SU-DHL-6 (cell line): ENCODE measurements around the gene FKBP11.

Experiments
- H2AFZ ChIP-seq: fragments of 200-600 bp; sonication (generic); 2 replicates; pipeline ENCODE4 v1.6.1; 2014; ENCODE audit warnings: low read depth, mild to moderate bottlenecking, moderate library complexity, mixed read lengths, antibody characterized with exemption, low read length; ENCODE audit not compliant: severe bottlenecking
- H3F3A ChIP-seq: fragments of 200-600 bp; shearing (Covaris generic); 2 replicates; pipeline ENCODE4 v1.6.0; 2016; ENCODE audit warnings: antibody characterized with exemption, mild to moderate bottlenecking; ENCODE audit not compliant: insufficient read depth
- H3K27ac ChIP-seq: fragments of 200-600 bp; sonication (generic); 2 replicates; pipeline ENCODE4 v1.5.1; 2016; ENCODE audit warnings: low read depth, mild to moderate bottlenecking, low read length, moderate library complexity, mixed read lengths
- H3K27me3 ChIP-seq: fragments of 200-600 bp; sonication (generic), shearing (Covaris generic); 2 replicates; pipeline ENCODE4 v1.6.0; 2014; ENCODE audit warnings: mild to moderate bottlenecking, low read length
- H3K36me3 ChIP-seq: fragments of 200-600 bp; sonication (generic); 2 replicates; pipeline ENCODE4 v1.6.1; 2014; ENCODE audit warnings: mild to moderate bottlenecking, low read length, mixed read lengths
- H3K4me2 ChIP-seq: fragments of 300-600, 200-600 bp; shearing (Covaris generic), sonication (generic); 2 replicates; pipeline ENCODE4 v1.6.0; 2014; ENCODE audit warnings: low read length, low read depth, mild to moderate bottlenecking; ENCODE audit not compliant: poor library complexity, severe bottlenecking
- H3K4me3 ChIP-seq: fragments of 200-600 bp; sonication (generic); 2 replicates; pipeline ENCODE4 v1.5.1; 2014; ENCODE audit warnings: antibody characterized with exemption, low read length, mild to moderate bottlenecking, mixed read lengths; ENCODE audit not compliant: insufficient read depth, poor library complexity, severe bottlenecking
- H3K79me2 ChIP-seq: fragments of 200-600 bp; sonication (generic); 2 replicates; pipeline ENCODE4 v1.6.1; 2014; ENCODE audit warnings: mild to moderate bottlenecking, low read length, moderate library complexity; ENCODE audit not compliant: insufficient read depth
- H3K9ac ChIP-seq: fragments of 200-600 bp; sonication (generic); 2 replicates; pipeline ENCODE4 v1.7.0; 2014; ENCODE audit warnings: mild to moderate bottlenecking, low read length
- H3K9me2 ChIP-seq: fragments of 200-600 bp; sonication (generic); replicated peaks from 2 replicates; pipeline ENCODE4 v1.6.1; 2014; ENCODE audit warnings: low read length; ENCODE audit not compliant: insufficient read depth
- H3K9me3 ChIP-seq: fragments of 200-600 bp; sonication (generic); 2 replicates; pipeline ENCODE4 v1.6.1; 2014; ENCODE audit warnings: low read length, mixed read lengths; ENCODE audit not compliant: insufficient read depth
- H4K20me1 ChIP-seq: fragments of 200-600 bp; sonication (generic); 2 replicates; pipeline ENCODE4 v1.6.1; 2014; ENCODE audit warnings: low read depth, mild to moderate bottlenecking, antibody characterized with exemption, low read length, moderate library complexity, mixed read lengths
- CTCF ChIP-seq: fragments of 200-600 bp; sonication (generic); IDR thresholded peaks from one replicate; pipeline ENCODE4 v1.5.1; 2017; ENCODE audit warnings: antibody characterized with exemption, mild to moderate bottlenecking, low read length, moderate library complexity; ENCODE audit not compliant: insufficient read depth, poor library complexity, severe bottlenecking
- EZH2phosphoT487 ChIP-seq: fragments of 200-600 bp; sonication (generic), shearing (Covaris generic); conservative IDR thresholded peaks from 2 replicates; pipeline ENCODE4 v1.6.1; 2018; ENCODE audit warnings: mild to moderate bottlenecking, antibody characterized with exemption, low read length, moderate library complexity, mixed read lengths

FKBP11 gene

GRCh38 chr12:48969833-48970701 lies 44.8 kb upstream of the FKBP11 start:
- TF ChIP-seq CTCF (no peak), EZH2phosphoT487 (no peak)
- no peak overlapping the region for H3K4me2 ChIP-seq
- no peaks in the 10 kb centered on the region for H4K20me1 ChIP-seq
- H3K79me2 ChIP-seq = no peaks in the 10 kb centered on the region
- H3K9ac ChIP-seq = no peak overlapping the region
- H3K4me3 ChIP-seq = no peak overlapping the region
- H3K36me3 ChIP-seq = no peaks in the 10 kb centered on the region
- H2AFZ ChIP-seq = no peak overlapping the region
- H3K9me3 ChIP-seq = no peaks in the 10 kb centered on the region
- H3K27ac ChIP-seq = no peak overlapping the region
- no peaks in the 10 kb centered on the region for H3K27me3 ChIP-seq
- H3K9me2 ChIP-seq = no peaks in the 10 kb centered on the region
- no peaks in the 10 kb centered on the region for H3F3A ChIP-seq

GRCh38 chr12:48969160-48969771 lies 44.0 kb upstream of the FKBP11 start:
- Histone ChIP-seq H3K4me2 (no peak overlapping the region), H3K9me3 (no peaks in the 10 kb centered on the region), H3K9me2 (no peaks in the 10 kb centered on the region), H3K27me3 (no peaks in the 10 kb centered on the region), H3K9ac (no peak overlapping the region), H3K4me3 (no peak overlapping the region), H2AFZ (no peak overlapping the region), H3K27ac (no peak overlapping the region), H3K36me3 (no peaks in the 10 kb centered on the region), H3K79me2 (no peaks in the 10 kb centered on the region), H4K20me1 (no peaks in the 10 kb centered on the region), H3F3A (no peaks in the 10 kb centered on the region)
- TF ChIP-seq EZH2phosphoT487 (no peak), CTCF (no peak)

GRCh38 chr12:48968467-48968866 lies 43.2 kb upstream of the FKBP11 start:
- Histone ChIP-seq H3K9ac (no peak overlapping the region), H3K27me3 (no peaks in the 10 kb centered on the region), H3K36me3 (no peaks in the 10 kb centered on the region)

More at GRCh38 chr12:48968467-48968866, 43.2 kb upstream of the FKBP11 start:
- Histone ChIP-seq H4K20me1 (no peaks in the 10 kb centered on the region), H3K9me3 (no peaks in the 10 kb centered on the region), H3F3A (no peaks in the 10 kb centered on the region), H3K9me2 (no peaks in the 10 kb centered on the region), H3K4me3 (no peak overlapping the region), H3K4me2 (no peak overlapping the region), H3K79me2 (no peaks in the 10 kb centered on the region), H2AFZ (no peak overlapping the region), H3K27ac (no peak overlapping the region)
- TF ChIP-seq CTCF (no peak), EZH2phosphoT487 (no peak)
